GM21528 (cell line): Measurements from ENCODE around the gene OAF.
"Not testable (repeated sequence)": the region's sequence is repeated elsewhere in the genome, so short reads cannot be mapped to it uniquely, and the experiment has no call there.

Source experiments
- ATAC-seq: cut with Tn5 transposase; IDR thresholded peaks from one replicate; pipeline ENCODE4 v1.9.1; 2021; ENCODE audit warnings: mild to moderate bottlenecking, moderate library complexity; ENCODE audit not compliant: unreplicated experiment, low FRiP score

OAF gene

GRCh38 chr11:120236169-120237107, 25.6 kb downstream of the OAF start:
- no peak for ATAC-seq

- no peak for ATAC-seq
These were observed 28.3 kb downstream of the OAF start for GRCh38 chr11:120238968-120239620.

- ATAC-seq = no peak
These were observed 29.1 kb downstream of the OAF start, which contains the start of gene POU2F3 for GRCh38 chr11:120239713-120240640. Gene POU2F3 (plus strand): TSS chr11:120240140. CDS start chr11:120240344, 204 bp downstream.

- ATAC-seq = no peak
These were observed 30.0 kb downstream of the OAF start for GRCh38 chr11:120240866-120241265.

- ATAC-seq = no peak
These were observed 30.4 kb downstream of the OAF start for GRCh38 chr11:120241277-120241676.

GRCh38 chr11:120243221-120243620, 32.4 kb downstream of the OAF start:
- no peak for ATAC-seq

GRCh38 chr11:120244476-120245365, 33.9 kb downstream of the OAF start:
- ATAC-seq = no peak

GRCh38 chr11:120245434-120245833, 34.6 kb downstream of the OAF start:
- no peak for ATAC-seq

- no peak for ATAC-seq
These were observed 37.9 kb downstream of the OAF start for GRCh38 chr11:120248551-120249278.

- no peak for ATAC-seq
These were observed 38.7 kb downstream of the OAF start for GRCh38 chr11:120249279-120250262.

GRCh38 chr11:120253377-120253776, 42.5 kb downstream of the OAF start:
- ATAC-seq = not testable (repeated sequence)

GRCh38 chr11:120254788-120255518, 44.1 kb downstream of the OAF start:
- ATAC-seq = no peak

- ATAC-seq = no peak
These were observed 44.7 kb downstream of the OAF start for GRCh38 chr11:120255519-120255866.

- ATAC-seq = no peak
These were observed 45.3 kb downstream of the OAF start for GRCh38 chr11:120256178-120256577.

- ATAC-seq = no peak
These were observed 45.9 kb downstream of the OAF start for GRCh38 chr11:120256779-120257178.

GRCh38 chr11:120257346-120257745, 46.5 kb downstream of the OAF start:
- no peak for ATAC-seq

GRCh38 chr11:120258661-120259060, 47.8 kb downstream of the OAF start:
- ATAC-seq = no peak
